AG10803 (cell line): Measurements from ENCODE around the gene IFT25.
A peak's percentile ranks its signal among the peaks of the same experiment; 100 is the strongest.

ENCODE experiments used
- DNase-seq: peaks from one replicate; pipeline ENCODE4 v3.0.0; 2010; ENCODE audit warnings: low read depth
- H3K4me3 ChIP-seq: 2 replicates; pipeline ENCODE4 v1.5.1; 2011; ENCODE audit warnings: mild to moderate bottlenecking, low read length, control low read depth
- TF ChIP-seq, protein P1 (sequence below): conservative IDR thresholded peaks from 2 replicates; pipeline ENCODE4 v1.5.1; 2011; ENCODE audit warnings: mild to moderate bottlenecking, low read length, control low read depth, inconsistent platforms

Gene IFT25

DNA sequence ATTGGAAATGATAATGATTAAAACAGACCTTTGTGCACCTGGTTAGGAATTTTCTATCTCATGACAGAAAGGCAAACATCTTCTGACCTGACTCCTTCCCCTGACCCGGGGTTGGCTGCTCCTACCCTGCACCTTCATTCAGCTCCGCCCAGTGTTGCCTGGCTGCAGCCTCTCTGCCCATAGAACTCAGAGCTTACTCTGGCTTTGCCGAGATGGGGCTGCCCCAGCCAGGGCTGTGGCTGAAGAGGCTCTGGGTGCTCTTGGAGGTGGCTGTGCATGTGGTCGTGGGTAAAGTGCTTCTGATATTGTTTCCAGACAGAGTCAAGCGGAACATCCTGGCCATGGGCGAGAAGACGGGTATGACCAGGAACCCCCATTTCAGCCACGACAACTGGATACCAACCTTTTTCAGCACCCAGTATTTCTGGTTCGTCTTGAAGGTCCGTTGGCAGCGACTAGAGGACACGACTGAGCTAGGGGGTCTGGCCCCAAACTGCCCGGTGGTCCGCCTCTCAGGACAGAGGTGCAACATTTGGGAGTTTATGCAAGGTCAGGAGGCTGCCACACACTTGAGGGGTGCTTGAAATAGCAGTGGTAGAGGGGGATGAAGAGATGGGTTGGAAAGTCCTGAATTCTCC lies 51.4 kb downstream of the IFT25 start, which contains the start of gene DIO1:
Gene DIO1 (plus strand): TSS at position 189 of the 638 bp plus-strand sequence. CDS start 24 bp downstream, at position 213.
- H3K4me3 ChIP-seq: no peak within 1 kb of the TSS
- TF ChIP-seq, protein P1, sequence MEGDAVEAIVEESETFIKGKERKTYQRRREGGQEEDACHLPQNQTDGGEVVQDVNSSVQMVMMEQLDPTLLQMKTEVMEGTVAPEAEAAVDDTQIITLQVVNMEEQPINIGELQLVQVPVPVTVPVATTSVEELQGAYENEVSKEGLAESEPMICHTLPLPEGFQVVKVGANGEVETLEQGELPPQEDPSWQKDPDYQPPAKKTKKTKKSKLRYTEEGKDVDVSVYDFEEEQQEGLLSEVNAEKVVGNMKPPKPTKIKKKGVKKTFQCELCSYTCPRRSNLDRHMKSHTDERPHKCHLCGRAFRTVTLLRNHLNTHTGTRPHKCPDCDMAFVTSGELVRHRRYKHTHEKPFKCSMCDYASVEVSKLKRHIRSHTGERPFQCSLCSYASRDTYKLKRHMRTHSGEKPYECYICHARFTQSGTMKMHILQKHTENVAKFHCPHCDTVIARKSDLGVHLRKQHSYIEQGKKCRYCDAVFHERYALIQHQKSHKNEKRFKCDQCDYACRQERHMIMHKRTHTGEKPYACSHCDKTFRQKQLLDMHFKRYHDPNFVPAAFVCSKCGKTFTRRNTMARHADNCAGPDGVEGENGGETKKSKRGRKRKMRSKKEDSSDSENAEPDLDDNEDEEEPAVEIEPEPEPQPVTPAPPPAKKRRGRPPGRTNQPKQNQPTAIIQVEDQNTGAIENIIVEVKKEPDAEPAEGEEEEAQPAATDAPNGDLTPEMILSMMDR: no peak
- no peak for DNase-seq

DNA sequence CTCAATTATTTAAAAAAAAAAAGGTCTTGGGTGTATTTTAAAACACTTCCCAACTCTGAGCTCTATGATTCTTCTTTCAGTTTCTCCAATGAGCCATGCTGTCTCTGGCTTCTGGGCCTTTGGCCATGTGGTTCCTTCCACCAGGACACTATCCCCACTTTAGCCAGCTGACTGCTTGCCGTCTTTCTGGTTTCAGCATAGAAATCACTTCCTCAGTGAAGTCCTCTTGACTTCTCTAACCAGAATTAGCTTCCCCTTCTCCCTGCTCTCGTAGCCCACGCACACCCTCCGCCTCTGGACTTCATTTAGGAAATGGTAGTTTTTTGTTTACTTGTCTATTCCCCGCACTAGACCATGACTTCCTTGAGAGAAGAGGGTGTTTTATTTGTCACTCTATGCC lies 52.6 kb downstream of the IFT25 start:
- no peak overlapping the region for H3K4me3 ChIP-seq
- TF ChIP-seq, protein P1: no peak
- no peak for DNase-seq

DNA sequence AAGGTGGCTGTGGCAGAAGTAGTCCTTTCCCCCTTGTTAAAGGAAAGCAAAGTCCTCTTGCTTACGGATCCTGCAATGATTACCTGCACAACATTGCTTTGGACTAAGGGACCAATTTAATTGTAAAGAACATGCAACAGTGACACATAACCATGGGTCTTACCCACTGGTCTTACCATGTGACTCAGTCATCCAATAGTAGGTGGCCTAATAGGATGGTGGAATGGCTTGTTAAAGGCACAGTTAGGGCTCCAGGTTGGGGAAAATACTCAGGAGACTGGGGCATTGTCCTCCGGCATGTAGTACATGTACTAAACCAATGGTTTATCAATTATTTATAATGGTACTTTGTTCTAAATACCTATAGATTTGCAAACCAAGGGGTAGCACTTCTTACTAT lies 53.8 kb downstream of the IFT25 start:
- no peak for DNase-seq
- TF ChIP-seq, protein P1: no peak
- H3K4me3 ChIP-seq: no peak overlapping the region

DNA sequence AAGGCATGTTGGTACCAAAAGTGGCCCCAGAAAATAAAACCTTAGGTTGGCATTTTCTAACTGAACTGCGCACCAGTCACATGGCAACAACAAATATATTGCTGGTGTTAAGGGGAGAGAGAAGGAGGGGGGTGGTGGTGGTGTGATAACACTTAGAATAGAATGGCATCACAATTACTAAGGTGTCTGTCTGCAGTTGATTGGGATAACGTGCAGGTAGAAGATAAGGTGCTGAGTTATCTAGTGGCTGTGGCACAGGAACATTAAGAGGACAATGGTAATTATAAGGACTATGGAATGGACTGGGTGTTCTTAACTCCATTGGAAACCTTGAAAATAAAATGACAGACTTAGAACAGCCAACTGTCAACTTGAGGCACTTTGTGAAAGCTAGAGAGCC lies 54.5 kb downstream of the IFT25 start:
- DNase-seq: no peak
- TF ChIP-seq, protein P1: no peak
- H3K4me3 ChIP-seq: no peak overlapping the region

DNA sequence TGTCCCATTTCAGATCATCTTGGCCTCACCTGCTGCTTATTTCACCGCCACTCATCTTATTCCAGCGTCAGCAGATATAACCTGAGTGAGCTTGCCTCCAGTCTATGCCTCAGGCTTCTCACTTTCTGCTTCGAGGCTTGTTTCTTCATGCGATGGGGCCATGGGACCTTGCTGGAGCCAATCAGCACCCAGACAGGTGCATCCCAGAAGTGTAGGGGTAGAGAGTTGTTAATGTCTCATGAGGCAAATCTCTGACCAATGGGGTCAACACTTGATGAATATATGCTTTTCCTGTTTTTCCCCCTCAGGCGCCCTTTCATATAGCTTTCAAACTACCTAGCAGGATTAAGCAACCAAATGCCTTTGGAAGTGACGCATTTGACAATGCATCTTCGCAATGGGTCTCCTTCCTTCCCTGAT lies 55.0 kb downstream of the IFT25 start:
- H3K4me3 ChIP-seq: peak overlapping the region; percentile 96
- no peak for DNase-seq
- TF ChIP-seq, protein P1: no peak

DNA sequence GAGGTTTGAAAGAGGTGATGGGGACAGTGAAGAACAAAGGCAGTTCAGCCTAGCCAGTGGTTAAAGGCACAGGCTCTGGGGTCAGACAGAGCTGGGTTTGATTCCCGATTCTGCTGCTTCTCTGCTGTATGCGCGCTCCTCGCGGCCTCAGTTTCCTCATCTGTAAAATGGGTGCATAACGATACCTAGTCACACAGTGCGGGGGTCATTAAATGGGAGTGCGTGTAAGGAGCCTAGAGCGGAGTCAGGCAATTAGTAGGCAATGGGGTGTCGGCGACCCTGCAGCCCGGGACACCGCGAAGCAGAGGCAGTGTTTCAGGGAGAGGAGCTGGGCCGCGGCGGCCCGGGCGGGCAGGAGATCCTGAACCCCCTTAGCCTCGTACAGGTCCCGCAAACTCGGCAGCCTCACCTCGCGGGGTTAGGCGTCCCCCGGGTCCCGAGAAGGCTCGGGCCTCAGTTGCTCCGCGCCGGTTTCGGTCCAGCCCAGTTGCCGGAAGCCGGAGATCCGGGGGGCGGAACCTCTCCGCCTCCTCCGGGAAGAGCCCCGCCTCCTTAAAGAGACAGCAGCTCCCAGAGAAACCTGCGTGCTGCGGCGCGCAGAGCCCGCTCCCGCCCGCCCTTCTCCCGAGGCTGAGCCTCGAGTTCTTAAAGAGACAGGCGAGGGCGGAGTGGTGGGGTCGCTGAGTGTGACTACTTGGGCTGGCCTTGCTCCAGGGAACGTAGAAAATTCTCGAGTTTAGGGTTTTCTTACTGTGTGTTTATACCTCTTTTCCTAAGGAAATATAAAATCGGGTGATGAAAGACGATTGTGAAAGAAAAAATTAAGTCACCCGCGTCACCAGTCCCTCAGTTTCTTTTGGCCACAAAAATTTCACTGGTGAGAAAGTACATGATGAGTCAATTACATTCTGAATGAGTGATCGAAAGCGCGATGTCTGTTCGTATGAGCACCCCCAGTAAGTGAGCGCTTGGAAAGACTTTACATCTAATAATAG lies 55.9 kb downstream of the IFT25 start, which contains the start of gene YIPF1:
Gene YIPF1 (minus strand): TSS at position 494 of the 995 bp plus-strand sequence. CDS start 860 bp downstream, outside the sequence.
- TF ChIP-seq, protein P1: no peak
- H3K4me3 ChIP-seq: peak within 1 kb of the TSS; percentile 96
- DNase-seq: peak; percentile 86
